LNCaP clone FGC (cell line): ENCODE measurements around the gene NRG3.

Source experiments
- DNase-seq: peaks from one replicate; pipeline ENCODE4 v3.0.0-alpha.2; 2011; ENCODE audit warnings: low read depth
- H3K4me3 ChIP-seq: 2 replicates; pipeline ENCODE4 v1.5.1; 2011; ENCODE audit warnings: mild to moderate bottlenecking, low read depth, low read length, control low read depth
- TF ChIP-seq, protein P1 (sequence below): IDR thresholded peaks from 2 replicates; pipeline ENCODE4 v1.5.1; 2012; ENCODE audit warnings: mild to moderate bottlenecking; ENCODE audit not compliant: control insufficient read depth, insufficient read depth; ENCODE audit errors: extremely low read depth

The NRG3 gene

DNA sequence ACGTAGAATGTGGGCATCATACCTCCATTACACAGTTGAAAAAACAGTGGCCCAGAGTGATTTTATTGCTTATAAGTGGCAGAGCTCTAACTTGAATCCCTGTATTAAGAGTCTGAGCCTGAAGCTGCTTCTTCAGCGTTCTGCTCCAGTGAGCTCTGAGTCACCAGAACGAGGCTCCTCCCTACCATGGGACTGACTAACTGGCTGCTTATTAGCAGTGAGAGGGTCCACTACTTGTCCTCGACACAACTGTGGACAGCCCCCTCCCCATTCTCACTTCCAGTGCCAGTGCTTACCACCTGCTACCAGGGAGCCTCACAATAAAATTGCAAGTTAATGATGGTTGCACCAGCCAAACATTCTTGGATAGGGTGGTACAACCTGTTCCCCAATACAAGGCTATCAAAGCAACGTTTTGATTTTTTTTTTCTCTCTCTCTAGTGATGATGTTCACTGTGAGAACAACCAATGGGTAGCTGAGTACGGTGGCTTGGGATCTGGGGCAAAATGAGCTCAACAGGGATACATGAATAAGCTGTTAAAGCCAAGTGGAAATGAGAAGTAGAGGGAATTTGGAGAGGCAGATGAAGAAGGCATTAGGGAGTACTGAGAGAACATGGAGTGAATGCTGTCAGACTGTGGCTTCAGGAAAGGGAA lies 2.7 kb upstream of the NRG3 start:
- no peak for DNase-seq
- no peak overlapping the region for H3K4me3 ChIP-seq
- TF ChIP-seq, protein P1, sequence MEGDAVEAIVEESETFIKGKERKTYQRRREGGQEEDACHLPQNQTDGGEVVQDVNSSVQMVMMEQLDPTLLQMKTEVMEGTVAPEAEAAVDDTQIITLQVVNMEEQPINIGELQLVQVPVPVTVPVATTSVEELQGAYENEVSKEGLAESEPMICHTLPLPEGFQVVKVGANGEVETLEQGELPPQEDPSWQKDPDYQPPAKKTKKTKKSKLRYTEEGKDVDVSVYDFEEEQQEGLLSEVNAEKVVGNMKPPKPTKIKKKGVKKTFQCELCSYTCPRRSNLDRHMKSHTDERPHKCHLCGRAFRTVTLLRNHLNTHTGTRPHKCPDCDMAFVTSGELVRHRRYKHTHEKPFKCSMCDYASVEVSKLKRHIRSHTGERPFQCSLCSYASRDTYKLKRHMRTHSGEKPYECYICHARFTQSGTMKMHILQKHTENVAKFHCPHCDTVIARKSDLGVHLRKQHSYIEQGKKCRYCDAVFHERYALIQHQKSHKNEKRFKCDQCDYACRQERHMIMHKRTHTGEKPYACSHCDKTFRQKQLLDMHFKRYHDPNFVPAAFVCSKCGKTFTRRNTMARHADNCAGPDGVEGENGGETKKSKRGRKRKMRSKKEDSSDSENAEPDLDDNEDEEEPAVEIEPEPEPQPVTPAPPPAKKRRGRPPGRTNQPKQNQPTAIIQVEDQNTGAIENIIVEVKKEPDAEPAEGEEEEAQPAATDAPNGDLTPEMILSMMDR: no peak

- H3K4me3 ChIP-seq: no peak overlapping the region
- TF ChIP-seq, protein P1: no peak
- DNase-seq: no peak
Observed at GRCh38 chr10:81873231-81873931, 1.6 kb upstream of the NRG3 start.

DNA sequence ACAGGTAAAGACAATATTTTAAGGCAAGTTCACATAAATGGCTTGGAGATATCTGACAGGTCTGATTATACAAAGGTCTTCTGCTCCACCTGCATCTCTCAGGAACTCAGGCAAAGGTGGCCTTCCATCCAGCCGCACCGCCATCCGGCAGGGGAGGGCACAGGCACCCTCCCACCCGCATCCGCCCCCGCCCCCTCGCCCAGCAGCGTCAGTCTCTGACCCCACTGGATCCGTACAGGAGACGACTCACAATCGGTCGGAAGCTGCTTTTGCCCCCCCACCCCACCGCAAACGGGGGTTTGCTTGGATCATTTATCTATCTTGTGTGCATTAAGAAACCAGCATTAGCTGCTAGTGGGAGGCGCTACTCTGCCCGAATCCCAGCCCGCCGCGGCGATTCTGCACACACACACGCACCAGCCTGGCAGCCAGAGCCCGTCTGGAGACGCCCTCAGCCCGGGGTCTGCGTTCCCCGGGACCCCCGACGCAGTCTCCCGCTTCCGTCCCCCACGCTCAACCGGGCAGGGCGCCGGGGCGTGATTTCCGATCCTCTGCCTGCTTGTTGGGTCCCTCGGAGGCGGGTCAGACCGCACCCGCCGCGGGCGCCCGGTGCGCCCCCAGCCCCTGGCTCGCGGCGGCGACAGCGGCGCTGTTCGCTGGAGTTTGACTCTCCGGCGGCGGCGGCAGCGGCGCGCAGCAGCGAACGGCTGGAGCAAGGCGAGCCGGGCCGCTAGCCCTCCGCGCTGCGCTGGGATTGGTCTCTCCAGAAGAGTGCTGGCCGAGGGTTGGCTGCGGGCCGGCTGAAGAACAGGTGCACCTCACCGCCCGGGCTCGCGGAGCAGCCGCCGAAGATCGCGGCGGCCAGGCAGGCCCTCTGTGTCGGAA lies 820 bp upstream of the NRG3 start:
- TF ChIP-seq, protein P1: peak; percentile 26; the same call in 1 of the 2 replicates
- peak; percentile 43 for DNase-seq
- peak overlapping the region; percentile 45 for H3K4me3 ChIP-seq

GRCh38 chr10:81875467-81876252 lies 666 bp downstream of the NRG3 start:
- TF ChIP-seq, protein P1: no peak
- peak overlapping the region; percentile 46 for H3K4me3 ChIP-seq
- DNase-seq: no peak

DNA sequence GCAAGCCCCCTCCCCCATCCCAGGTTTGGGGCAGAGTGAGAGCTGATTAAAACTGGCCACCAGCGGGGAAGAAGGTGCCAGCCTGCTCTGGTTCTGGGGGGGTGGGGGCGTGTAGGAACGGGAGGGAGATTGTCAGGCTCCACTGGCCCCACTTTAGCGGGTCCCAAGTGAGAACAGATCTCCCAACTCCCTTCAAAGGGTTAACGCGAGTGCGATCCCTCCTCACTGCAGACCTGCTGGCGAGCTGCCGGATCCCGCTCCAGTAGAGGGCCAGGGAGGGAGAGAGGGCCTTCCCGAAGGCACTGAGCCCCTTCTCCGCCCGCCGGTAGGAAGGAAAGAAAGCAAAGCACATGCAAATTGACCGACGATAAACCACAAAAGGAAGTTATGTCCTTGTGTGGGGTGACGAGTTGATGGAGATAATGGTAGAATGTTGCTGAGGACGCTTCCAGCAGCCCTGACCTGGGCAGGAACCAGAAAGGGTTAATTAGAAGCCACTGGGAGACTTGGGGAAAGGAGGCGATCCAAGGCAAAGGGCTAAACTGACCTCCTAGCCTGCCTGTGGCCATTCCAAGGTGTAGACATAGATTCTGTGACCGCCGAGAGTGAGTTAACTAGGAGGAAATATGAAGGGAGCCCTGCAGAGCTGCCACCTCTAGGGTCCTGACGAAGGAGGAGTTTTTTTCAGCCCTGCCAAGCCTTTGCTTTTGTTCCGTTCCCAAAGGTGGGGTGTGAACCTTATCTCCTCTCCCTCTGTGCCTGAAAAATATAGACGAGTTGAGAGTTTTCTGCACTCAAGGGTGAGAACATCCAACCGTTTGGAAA lies 1.5 kb downstream of the NRG3 start:
- TF ChIP-seq, protein P1: no peak
- DNase-seq: no peak
- peak overlapping the region; percentile 46 for H3K4me3 ChIP-seq
